ENCODE results near the gene RBM20.

DNA sequence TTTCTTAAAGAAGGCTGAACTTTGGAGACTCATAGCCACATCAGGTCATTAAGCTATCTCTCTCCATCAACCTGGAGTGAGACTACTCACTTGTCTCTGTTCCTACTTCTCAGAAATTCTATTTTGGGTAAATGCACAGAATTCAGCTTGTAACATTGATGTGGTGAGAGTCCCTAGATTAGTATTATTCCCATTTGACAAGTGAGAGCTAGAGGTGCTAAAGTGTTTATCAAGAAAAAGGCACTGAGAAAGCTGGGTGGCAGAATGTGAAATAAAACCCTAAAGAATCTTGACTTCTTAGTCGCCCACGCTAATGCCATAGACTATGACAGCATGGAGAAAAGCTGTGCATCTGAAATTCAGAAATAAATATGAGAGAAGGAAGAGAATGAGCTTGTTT is 154.2 kb downstream of the RBM20 start:
- TF ChIP-seq, protein P1, sequence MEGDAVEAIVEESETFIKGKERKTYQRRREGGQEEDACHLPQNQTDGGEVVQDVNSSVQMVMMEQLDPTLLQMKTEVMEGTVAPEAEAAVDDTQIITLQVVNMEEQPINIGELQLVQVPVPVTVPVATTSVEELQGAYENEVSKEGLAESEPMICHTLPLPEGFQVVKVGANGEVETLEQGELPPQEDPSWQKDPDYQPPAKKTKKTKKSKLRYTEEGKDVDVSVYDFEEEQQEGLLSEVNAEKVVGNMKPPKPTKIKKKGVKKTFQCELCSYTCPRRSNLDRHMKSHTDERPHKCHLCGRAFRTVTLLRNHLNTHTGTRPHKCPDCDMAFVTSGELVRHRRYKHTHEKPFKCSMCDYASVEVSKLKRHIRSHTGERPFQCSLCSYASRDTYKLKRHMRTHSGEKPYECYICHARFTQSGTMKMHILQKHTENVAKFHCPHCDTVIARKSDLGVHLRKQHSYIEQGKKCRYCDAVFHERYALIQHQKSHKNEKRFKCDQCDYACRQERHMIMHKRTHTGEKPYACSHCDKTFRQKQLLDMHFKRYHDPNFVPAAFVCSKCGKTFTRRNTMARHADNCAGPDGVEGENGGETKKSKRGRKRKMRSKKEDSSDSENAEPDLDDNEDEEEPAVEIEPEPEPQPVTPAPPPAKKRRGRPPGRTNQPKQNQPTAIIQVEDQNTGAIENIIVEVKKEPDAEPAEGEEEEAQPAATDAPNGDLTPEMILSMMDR (IDR thresholded peaks at IDR 0.05): no peak
- TF ChIP-seq EZH2 (IDR thresholded peaks at IDR 0.05): no peak

Data from neural progenitor cell (in vitro differentiated cells).